ENCODE results near the gene STK25.
A peak's percentile ranks its signal among the peaks of the same experiment; 100 is the strongest.
"Not testable (repeated sequence)": the region's sequence is repeated elsewhere in the genome, so short reads cannot be mapped to it uniquely, and the experiment has no call there.

The STK25 gene

GRCh38 chr2:241463276-241464135, 44.9 kb downstream of the STK25 start:
- DNase-seq: no peak
- TF ChIP-seq POLR2A (IDR thresholded peaks at IDR 0.05; ENCODE audit: low read length): no peak
- TF ChIP-seq GATA1 (IDR thresholded peaks at IDR 0.05; ENCODE audit: low read depth, low read length): no peak

GRCh38 chr2:241461693-241462677, 46.4 kb downstream of the STK25 start:
- TF ChIP-seq GATA1 (IDR thresholded peaks at IDR 0.05; ENCODE audit: low read depth, low read length): no peak
- no peak for TF ChIP-seq POLR2A (IDR thresholded peaks at IDR 0.05; ENCODE audit: low read length)

DNA sequence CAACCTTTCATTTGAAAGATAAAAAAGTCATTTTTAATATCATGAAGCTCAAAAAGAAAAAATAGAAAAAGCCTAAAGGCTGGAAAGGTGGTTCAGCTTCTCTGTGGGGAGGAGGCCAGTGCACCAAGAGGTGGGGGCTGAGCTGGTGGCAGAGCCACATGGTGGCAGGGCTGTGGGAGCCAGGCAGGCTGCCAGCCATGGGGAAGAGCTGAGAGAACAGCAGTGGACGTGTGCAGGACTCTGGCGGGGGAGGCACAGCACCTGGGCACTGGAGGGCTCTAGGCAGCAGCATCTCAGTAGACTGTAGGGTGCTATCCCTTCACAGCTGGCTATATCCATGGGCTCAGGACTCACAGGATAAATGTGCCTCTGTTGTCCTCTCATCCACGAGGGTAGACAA, 47.8 kb downstream of the STK25 start:
- no peak for DNase-seq
- no peak for TF ChIP-seq POLR2A (IDR thresholded peaks at IDR 0.05; ENCODE audit: low read length)
- no peak for TF ChIP-seq GATA1 (IDR thresholded peaks at IDR 0.05; ENCODE audit: low read depth, low read length)

More at GRCh38 chr2:241461693-241462677, 46.4 kb downstream of the STK25 start:
- no peak for DNase-seq

DNA sequence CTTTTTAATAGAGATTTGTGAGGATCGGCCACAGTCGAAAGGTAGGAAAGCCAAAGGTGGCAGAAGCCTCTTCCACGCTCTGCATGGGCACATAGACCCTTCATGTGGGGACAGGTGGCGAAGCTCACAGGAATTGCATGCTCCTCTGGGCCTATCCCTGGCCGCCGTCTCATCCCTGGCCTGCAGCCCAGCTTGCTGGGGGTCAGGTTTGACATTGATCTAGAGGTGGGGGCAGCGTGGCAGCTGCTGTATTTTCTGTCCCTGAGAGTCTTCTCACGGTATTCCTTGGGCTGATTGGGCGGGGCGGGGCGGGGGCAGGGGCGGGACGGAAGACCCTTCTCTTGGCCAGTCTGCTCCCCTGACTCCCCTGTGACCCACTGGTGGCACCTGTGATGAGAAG, 48.9 kb downstream of the STK25 start:
- TF ChIP-seq POLR2A (IDR thresholded peaks at IDR 0.05; ENCODE audit: low read length) (no peak), GATA1 (IDR thresholded peaks at IDR 0.05; ENCODE audit: low read depth, low read length) (no peak)
- DNase-seq: no peak

GRCh38 chr2:241458687-241459086, 49.7 kb downstream of the STK25 start:
- no peak for TF ChIP-seq GATA1 (IDR thresholded peaks at IDR 0.05; ENCODE audit: low read depth, low read length)
- no peak for TF ChIP-seq POLR2A (IDR thresholded peaks at IDR 0.05; ENCODE audit: low read length)
- no peak for DNase-seq

GRCh38 chr2:241456546-241456945, 51.8 kb downstream of the STK25 start:
- DNase-seq: no peak
- TF ChIP-seq POLR2A (IDR thresholded peaks at IDR 0.05; ENCODE audit: low read length): no peak
- no peak for TF ChIP-seq GATA1 (IDR thresholded peaks at IDR 0.05; ENCODE audit: low read depth, low read length)

DNA sequence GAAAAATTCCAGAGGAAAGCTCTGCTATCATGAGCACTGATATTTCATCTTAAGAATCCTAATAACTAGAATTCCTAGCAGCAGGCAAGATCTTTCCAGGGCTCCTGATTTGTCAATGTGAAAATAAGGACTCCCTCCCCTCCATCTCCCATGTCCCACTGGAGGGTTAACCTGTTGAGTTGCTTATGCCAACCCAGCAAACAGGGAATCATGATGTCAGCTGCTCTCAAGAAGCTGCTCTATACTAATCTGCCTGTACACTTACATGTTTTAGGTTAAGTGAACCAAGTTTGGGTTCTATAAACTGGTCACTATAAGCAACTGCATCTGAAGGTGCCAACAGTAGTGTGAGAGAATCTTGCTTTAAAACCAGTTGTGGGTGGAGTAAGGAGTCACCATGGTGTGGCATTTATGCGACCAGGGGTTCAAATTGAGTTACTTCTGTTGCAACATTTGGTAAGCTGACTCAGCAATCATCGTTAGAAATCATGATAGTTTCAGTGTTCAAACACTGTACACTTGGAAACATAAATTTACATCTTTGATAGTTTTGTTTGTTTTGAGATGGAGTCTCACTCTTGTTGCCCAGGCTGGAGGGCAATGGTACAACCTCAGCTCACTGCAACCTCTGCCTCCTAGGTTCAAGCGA, 53.4 kb downstream of the STK25 start:
- DNase-seq: peak in 1 of 2 experiments; percentile 17
- TF ChIP-seq GATA1 (IDR thresholded peaks at IDR 0.05; ENCODE audit: low read depth, low read length) (no peak), POLR2A (IDR thresholded peaks at IDR 0.05; ENCODE audit: low read length) (no peak)

DNA sequence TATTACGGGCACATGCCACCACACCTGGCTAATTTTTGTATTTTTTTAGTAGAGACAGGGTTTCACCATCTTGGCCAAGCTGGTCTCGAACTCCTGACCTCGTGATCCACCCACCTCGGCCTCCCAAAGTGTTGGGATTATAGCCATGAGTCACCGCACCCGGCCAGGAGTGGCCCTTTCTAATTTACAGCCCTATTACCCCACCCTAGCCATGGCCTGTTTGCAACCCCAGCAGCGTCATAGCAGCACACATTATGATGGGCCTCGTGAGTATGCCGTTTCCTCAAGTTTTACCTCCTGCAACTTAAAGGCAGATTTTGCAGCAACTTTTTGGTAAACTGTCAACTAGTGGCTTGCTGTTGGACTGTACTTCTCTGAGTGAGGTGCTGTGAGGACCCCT, 54.5 kb downstream of the STK25 start:
- DNase-seq: not testable (repeated sequence)

GRCh38 chr2:241451840-241452506, 56.4 kb downstream of the STK25 start:
- no peak for DNase-seq
- TF ChIP-seq GATA1 (IDR thresholded peaks at IDR 0.05; ENCODE audit: low read depth, low read length): no peak

DNA sequence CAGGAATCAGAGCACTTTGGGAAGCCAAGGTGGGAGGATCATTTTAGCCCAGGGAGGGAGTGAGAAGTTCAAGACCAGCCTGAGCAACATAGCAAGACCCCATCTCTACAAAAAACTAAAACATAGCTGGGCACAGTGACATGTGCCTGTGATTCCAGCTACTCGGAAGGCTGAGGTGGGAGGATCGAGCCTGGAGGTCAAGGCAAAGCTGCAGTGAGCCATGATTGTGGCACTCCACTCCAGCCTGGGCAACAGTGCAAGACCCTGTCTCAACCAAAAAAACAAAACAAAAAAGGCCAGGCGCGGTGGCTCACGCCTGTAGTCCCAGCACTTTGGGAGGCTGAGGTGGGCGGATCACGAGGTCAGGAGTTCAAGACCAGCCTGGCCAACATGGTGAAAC, 58.3 kb downstream of the STK25 start:
- not testable (repeated sequence) for DNase-seq

GRCh38 chr2:241445426-241445825, 63.0 kb downstream of the STK25 start:
- no peak for DNase-seq
- TF ChIP-seq GATA1 (IDR thresholded peaks at IDR 0.05; ENCODE audit: low read depth, low read length) (no peak), POLR2A (IDR thresholded peaks at IDR 0.05; ENCODE audit: low read length) (no peak)

DNA sequence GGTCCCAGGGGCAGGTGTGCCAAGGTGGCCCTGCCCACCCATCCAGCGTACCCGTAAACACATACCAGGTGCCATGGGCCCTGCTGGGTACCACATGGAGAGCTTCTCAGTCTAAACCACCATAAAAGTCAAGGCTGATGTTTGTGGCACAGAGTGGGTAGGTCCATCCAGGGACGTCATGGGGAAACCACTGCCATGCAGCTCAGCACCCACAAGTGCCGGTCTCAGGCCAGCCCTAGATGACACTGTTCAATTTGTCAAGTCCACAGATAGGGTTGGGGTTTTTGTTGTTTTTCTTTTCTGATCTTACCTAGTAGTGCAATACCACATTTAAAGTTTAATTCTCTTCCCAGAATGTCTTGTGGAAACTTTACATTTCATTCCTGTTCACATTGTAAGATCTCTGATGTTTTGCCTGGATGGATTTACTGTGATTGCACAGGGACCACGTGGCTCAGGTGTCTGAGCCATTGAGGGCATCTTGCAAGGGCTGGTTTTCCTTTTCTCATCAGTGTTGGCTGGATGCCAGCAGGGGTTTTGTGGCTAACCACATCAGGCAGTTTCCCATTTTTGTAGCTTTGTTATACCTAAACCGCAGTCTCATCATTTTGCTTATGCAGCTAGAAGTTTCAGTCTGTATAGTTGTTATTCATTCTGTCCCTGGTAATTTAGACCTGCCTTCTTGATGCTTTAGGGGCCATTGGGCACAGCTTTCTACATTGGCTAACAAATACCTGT, 64.7 kb downstream of the STK25 start:
- TF ChIP-seq GATA1 (IDR thresholded peaks at IDR 0.05; ENCODE audit: low read depth, low read length) (no peak), POLR2A (IDR thresholded peaks at IDR 0.05; ENCODE audit: low read length) (no peak)
- peak in 1 of 2 experiments; percentile 40 for DNase-seq

All from erythroblast (primary cell).